ENCODE results near the gene PWWP2B.
"Not testable (repeated sequence)": the region's sequence is repeated elsewhere in the genome, so short reads cannot be mapped to it uniquely, and the experiment has no call there.

GRCh38 chr10:132435320-132435719, 38.3 kb downstream of the PWWP2B start:
- TF ChIP-seq, protein P1, sequence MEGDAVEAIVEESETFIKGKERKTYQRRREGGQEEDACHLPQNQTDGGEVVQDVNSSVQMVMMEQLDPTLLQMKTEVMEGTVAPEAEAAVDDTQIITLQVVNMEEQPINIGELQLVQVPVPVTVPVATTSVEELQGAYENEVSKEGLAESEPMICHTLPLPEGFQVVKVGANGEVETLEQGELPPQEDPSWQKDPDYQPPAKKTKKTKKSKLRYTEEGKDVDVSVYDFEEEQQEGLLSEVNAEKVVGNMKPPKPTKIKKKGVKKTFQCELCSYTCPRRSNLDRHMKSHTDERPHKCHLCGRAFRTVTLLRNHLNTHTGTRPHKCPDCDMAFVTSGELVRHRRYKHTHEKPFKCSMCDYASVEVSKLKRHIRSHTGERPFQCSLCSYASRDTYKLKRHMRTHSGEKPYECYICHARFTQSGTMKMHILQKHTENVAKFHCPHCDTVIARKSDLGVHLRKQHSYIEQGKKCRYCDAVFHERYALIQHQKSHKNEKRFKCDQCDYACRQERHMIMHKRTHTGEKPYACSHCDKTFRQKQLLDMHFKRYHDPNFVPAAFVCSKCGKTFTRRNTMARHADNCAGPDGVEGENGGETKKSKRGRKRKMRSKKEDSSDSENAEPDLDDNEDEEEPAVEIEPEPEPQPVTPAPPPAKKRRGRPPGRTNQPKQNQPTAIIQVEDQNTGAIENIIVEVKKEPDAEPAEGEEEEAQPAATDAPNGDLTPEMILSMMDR (IDR thresholded peaks at IDR 0.05) = not testable (repeated sequence)
- TF ChIP-seq POLR2A (IDR thresholded peaks at IDR 0.05) = not testable (repeated sequence)
